ENCODE results near the gene MBLAC2.

MBLAC2 gene

DNA sequence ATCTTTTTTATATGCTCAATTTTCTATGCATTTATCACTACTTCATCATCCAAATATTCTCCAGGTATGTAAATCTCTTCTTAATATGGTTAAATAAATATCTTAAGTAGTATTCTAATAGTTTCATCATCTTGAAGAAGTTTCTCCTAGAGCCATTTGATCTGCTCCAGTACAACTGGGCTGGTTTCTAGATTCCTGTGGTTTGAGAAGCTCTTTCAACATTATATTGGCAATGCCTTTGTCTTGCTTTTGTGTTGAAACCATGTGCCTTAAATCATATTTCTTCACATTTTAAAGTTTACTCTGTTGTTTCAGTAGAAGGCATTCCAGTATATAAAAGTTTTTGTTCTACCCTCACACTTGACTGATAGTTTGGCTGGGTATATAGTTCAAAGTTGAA lies 27.6 kb downstream of the MBLAC2 start:
- no peak for DNase-seq

DNA sequence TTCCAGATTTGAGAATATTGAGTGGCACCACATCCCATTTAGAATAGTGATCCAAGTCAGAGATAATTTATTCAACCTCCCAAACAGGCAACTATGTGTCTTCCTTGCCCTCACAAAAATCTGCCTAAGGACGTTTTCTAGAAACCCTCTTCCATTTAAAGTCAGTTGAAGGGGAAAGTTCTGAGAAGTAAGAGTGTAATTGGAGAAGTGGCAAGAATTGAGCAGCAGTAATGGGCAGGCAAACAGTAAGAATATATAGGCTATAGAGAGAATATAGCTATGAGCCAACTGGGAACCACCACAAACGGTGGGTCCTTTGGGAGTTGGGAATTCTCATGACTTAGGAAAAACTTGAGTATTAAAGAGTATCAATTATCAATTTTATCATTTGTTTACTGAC lies 33.9 kb downstream of the MBLAC2 start:
- DNase-seq: no peak

DNA sequence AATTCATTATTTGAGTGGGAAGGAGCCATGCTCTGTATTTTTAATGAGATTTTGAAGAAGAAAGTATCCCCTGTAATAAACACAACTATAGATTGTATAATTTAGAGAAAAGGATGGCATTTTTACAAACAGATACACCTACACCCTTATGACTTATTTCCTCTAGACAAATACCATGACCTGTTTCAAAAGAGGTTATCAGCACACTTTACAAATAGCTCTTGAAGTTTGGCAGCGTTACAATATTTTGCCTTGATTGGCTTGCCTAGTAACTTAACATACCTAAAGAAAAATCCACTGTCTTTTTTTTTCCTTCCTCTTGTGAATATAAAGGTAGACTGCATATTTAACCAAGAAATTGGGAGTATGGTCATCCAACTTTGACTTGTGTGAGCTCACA lies 36.5 kb downstream of the MBLAC2 start:
- DNase-seq: no peak

DNA sequence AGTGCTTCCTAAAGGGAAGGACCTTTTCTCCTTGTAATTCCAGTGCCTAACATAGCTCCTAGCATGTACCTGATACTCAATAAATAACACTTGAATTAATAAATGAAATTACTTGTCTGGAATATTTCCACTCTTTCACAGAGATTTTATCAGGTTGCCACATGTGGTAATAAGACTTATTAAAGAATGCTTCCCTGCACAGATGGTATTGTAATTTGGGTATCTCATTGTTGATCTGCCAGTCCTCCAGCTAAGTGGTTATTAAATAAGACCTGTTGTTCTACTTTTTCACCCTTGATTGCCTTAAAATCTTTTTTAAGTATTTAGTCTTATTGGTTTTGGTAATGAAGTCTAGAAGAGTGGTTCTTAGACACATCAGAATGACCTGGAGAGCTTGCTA lies 36.9 kb downstream of the MBLAC2 start:
- no peak for DNase-seq

DNA sequence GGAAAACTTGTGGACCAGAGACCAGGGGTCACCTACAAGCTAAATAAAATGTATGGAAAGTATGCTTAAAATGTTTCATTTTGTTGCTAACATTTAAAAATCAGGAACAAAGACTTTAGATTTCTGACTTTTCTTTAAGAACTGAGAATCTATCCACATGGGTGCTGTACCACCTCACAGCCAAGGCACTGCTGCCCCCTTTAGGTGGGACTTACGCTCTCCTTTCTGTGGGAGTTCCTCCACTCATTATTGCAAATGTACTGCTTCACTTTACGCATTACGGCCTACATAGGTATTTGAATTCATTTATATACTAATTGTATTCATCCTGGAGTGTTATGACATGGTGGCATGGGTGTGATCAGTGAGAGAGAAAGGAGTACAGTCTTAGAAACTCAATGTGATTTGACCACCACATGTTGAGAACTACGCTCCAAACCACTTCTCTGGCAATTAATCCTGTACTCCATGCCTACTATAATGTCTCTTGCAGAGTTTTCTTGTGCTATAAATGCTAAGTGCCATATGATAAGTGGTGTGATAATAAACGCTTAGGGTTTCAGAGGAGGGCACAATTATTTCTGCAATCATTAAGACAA lies 40.4 kb downstream of the MBLAC2 start:
- peak; percentile 19 for DNase-seq

DNA sequence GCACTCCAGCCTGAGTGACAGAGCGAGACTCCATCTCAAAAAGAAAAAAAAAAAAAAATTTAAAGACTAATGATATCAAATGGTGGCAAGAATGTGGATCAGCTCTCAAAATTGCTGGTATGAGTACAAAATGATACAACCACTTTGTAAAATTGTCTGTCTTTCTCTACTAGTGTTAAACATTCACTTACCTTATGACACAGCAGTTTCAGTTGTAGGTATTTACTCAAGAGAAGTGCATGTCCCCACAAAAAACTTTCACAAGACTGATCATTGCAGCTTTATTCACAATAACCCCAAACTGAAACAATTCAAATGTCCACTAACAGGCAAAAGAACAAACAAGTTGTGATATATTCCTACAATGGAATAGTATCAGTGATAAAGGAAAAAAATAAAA lies 50.3 kb downstream of the MBLAC2 start:
- no peak for DNase-seq

DNA sequence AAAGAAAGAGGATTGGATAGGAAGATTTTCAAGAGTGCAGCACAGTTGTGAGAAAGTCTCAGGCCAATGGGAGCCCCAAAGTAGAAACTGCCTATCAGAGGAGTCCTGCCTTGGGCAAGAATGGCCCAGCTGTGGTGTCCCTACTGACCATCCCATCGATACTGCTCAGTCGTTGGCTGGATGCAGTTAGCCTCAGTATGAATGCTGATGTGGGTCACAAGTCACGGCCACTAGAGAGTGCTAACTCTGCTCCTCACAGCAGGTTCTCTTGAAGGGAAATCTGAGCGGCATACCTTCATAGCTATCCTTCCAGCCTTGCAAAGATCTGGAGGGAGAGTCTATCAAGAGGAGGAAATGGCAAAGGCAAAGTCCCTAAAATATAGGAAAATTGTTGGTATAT lies 53.4 kb downstream of the MBLAC2 start:
- no peak for DNase-seq

DNA sequence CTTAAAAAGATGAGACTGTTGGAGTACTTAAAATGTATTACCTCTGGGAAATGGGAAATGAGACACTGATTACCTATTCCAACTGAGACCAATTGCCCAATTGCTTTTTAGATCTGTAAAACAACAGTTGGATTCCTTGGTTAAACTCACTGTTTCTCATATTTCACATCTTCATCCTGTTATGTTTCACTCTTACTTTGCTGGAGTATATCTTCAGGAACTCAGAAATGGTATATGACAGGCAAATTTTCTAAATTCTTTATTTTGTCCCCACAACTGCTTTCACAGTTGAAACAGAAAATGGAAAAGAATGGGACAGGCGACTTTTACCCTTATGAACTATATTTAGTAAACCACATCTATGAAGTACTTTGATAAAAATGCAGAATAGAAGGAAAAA lies 56.4 kb downstream of the MBLAC2 start:
- no peak for DNase-seq

DNA sequence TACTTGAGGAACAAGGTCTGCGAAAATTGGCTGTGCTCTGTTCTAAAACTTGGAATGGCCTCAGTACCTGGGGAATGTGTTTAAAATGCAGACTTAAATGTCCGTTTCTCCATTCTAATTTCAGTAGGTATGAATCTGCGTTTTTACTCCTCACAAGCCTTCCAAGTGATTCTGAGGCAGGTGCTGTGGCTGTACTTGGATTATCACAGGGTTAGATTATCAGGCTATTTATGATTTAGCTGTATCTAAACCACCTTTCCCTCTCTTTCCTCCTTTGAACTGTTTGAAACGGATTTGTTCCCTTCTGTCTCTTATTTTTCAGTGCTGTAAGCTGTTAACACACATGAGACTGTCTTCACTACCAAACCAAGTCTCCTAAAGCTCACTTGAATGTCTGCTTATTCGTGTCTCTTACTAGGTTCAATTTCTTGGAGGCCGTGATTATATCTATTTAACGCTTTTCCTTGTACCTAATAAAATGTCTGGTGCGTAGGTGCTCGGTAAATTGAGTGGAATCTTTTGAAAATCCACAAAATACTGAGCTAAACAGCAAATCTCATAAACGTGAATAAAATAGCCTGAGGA lies 64.3 kb downstream of the MBLAC2 start:
- peak; percentile 51 for DNase-seq

DNA sequence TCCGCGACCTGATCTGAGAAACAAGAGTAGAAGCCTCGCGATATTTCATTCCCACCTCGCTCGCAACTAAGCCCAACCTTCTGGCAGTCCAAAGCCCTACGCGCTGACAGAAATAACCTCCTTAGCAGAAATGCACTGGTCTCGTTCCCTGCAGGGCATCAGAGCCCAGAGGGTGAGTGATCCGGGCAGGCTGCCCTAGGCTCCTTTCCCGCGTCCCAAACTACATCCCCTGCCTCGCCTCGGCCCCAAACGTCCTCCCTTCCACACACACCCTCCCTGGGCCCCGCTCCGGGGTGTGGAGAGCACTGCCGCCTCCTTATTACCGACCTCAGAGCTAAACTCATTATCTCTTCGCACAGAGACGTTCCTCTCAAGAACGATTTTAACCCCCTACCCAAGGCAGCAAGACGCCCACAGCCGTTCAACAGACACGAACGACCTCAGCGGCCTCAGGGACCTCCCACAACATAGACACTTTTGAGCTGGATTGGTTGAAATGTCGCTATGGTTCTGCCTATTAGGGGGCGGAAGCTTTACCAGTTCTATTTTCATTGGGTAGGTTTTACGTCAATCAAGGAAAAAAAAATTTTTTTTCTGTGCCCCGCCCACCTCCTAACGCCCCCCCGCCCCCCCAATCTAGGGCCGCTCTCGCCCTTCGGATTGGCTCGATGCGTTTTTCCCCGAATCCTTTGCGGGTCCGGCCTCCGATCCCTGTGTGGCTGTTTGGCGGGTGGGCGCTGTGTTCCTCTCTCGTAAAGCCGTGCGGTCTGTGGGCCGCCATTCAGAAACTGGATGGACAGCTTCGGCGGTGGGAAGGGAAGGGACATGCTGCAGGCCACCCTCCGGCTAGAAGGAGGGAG lies 65.0 kb downstream of the MBLAC2 start, which contains the start of gene CETN3:
CETN3 (minus strand) TSS at position 439 of the 860 bp plus-strand sequence; CDS start at position 344, 95 bp downstream.
- DNase-seq: peak; percentile 99

DNA sequence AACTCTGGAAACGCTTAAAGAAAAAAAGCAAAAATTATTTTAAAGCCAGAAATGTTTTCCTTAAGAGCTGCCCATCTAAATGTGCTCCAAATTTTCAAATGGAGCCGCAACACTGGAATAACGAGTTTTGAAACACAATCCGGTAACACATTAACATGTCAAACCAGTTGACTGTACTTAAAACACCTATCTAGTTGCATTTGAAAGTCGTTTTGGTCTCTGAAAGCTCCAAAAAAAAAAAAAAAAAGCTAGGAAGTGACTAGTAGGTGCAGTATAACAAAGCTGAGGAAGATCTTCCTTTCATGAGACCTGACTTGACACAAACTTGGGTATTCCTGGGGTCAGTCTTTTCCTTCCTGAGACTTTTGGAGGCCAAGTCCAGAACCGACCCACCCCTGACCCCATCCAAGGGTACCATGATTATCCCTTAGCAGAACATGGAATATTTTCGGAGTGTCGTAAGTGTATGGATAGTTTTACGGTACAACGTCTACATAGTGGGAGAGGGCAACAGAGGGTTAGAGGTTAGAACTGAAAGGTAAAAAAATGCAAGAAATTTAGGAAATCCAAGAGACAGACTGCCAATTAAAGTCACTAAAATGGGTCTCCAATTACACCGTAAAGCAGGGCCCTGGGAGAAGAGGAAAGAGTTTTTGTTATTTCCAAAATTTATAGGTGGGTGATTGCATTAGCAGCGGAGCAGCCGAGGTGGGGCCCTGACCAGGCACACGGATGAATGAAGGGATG lies 65.8 kb downstream of the MBLAC2 start:
- peak; percentile 42 for DNase-seq

Measured in NCI-H748 treated with DMSO at 0.1 percent for 48 hours (cell line).